Loucy (cell line): ENCODE data around the gene GUCY1A2.

ENCODE experiments used
- H2AFZ ChIP-seq: fragments of 200-600 bp; sonication (generic); 2 replicates; pipeline ENCODE4 v1.6.0; 2016; ENCODE audit warnings: antibody characterized with exemption, mild to moderate bottlenecking, low read length, moderate library complexity
- H3F3A ChIP-seq: fragments of 200-600 bp; 2 replicates; pipeline ENCODE4 v1.6.0; 2016; ENCODE audit warnings: antibody characterized with exemption, low read depth, mild to moderate bottlenecking
- H3K27me3 ChIP-seq: fragments of 200-600 bp; sonication (generic); 2 replicates; pipeline ENCODE4 v1.6.1; 2014; ENCODE audit warnings: low read length, mild to moderate bottlenecking; ENCODE audit not compliant: insufficient read depth, poor library complexity, severe bottlenecking
- H3K36me3 ChIP-seq: fragments of 200-600 bp; sonication (generic); 2 replicates; pipeline ENCODE4 v1.6.1; 2016; ENCODE audit warnings: low read length; ENCODE audit not compliant: insufficient read depth
- H3K4me1 ChIP-seq: fragments of 200-600 bp; sonication (generic); 2 replicates; pipeline ENCODE4 v1.5.1; 2014; ENCODE audit warnings: low read length, mild to moderate bottlenecking; ENCODE audit not compliant: insufficient read depth, poor library complexity, severe bottlenecking
- H3K4me2 ChIP-seq: fragments of 200-600 bp; sonication (generic); 2 replicates; pipeline ENCODE4 v1.6.0; 2014; ENCODE audit warnings: antibody characterized with exemption, low read length, low read depth, mild to moderate bottlenecking; ENCODE audit not compliant: poor library complexity, severe bottlenecking
- H3K4me3 ChIP-seq: fragments of 200-600 bp; sonication (generic); 2 replicates; pipeline ENCODE4 v1.5.1; 2014; ENCODE audit warnings: low read length, mild to moderate bottlenecking, mixed read lengths; ENCODE audit not compliant: poor library complexity, severe bottlenecking
- H3K79me2 ChIP-seq: fragments of 200-600 bp; sonication (generic); 2 replicates; pipeline ENCODE4 v1.6.1; 2014; ENCODE audit warnings: low read length; ENCODE audit not compliant: insufficient read depth
- H3K9ac ChIP-seq: fragments of 200-600 bp; sonication (generic); 2 replicates; pipeline ENCODE4 v1.6.0; 2014; ENCODE audit warnings: mild to moderate bottlenecking, low read depth, low read length, moderate library complexity; ENCODE audit not compliant: poor library complexity, severe bottlenecking
- H3K9me2 ChIP-seq: fragments of 200-600 bp; sonication (generic); replicated peaks from 2 replicates; pipeline ENCODE4 v1.6.1; 2016; ENCODE audit warnings: low read depth, low read length, mixed read lengths
- H3K9me3 ChIP-seq: fragments of 200-600 bp; sonication (generic); 2 replicates; pipeline ENCODE4 v1.6.1; 2014; ENCODE audit warnings: mild to moderate bottlenecking, antibody characterized with exemption, low read length, low read depth; ENCODE audit not compliant: insufficient read depth
- H4K20me1 ChIP-seq: fragments of 200-600 bp; sonication (generic); 2 replicates; pipeline ENCODE4 v1.6.0; 2014; ENCODE audit warnings: antibody characterized with exemption, low read length, mild to moderate bottlenecking; ENCODE audit not compliant: insufficient read depth, poor library complexity, severe bottlenecking
- CTCF ChIP-seq: fragments of 200-600 bp; sonication (generic); conservative IDR thresholded peaks from 2 replicates; pipeline ENCODE4 v1.5.1; 2014; ENCODE audit warnings: mild to moderate bottlenecking, antibody characterized with exemption, low read length
- EZH2phosphoT487 ChIP-seq: fragments of 200-600 bp; IDR thresholded peaks from 2 replicates; pipeline ENCODE4 v1.6.1; 2018; ENCODE audit warnings: antibody characterized with exemption, mild to moderate bottlenecking, moderate library complexity, borderline replicate concordance

The GUCY1A2 gene

DNA sequence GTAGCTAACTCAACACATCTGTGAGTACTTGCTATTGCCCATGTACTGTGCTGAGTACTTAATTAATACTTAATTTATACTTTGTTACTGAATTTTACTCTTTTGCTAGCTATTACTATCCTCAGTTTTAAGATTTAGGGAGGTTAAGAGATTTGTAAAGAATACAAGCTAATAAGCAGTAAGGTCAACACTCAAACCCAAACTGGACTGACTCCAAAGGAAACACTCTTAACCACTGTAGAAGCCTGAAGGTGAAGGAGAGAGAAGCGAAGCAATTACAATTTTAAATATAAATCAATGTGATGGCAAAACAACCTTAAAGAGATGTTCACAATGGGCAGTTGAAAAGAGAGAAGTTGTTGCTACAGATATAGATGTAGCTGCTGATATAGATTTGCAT, 204.5 kb downstream of the GUCY1A2 start:
- Histone ChIP-seq H3K9me2 (no peaks in the 10 kb centered on the region), H3K36me3 (no peaks in the 10 kb centered on the region), H2AFZ (no peak overlapping the region), H3F3A (no peaks in the 10 kb centered on the region), H3K4me3 (no peak overlapping the region), H3K79me2 (no peaks in the 10 kb centered on the region), H3K4me1 (no peaks in the 10 kb centered on the region), H3K27me3 (no peaks in the 10 kb centered on the region), H3K9me3 (no peaks in the 10 kb centered on the region; the same call in 1 of the 2 replicates), H3K9ac (no peak overlapping the region), H4K20me1 (no peaks in the 10 kb centered on the region), H3K4me2 (no peak overlapping the region)
- no peak for TF ChIP-seq CTCF
- no peak for TF ChIP-seq EZH2phosphoT487

DNA sequence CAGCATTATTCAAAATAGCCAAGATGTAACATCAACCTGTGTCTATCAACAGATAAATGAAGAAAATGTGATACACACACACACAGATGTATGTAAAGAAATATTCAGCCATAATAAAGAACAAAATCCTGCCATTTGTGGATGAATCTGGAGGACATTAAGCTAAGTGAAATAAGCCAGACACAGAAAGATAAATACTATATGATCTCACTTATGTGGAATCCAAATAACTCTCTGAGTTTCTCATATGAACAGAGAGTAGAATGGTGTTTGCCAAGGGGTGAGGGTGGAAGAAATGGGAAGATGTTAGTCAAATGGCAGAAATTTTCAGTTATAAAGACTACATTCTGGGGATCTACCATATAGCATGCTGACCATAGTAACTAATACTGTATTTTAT, 224.2 kb downstream of the GUCY1A2 start:
- no peaks in the 10 kb centered on the region for H3F3A ChIP-seq
- no peaks in the 10 kb centered on the region for H4K20me1 ChIP-seq
- H3K9me3 ChIP-seq = no peaks in the 10 kb centered on the region
- TF ChIP-seq CTCF (no peak), EZH2phosphoT487 (no peak)
- no peak overlapping the region for H2AFZ ChIP-seq
- H3K36me3 ChIP-seq = no peaks in the 10 kb centered on the region
- H3K79me2 ChIP-seq = no peaks in the 10 kb centered on the region
- no peak overlapping the region for H3K4me3 ChIP-seq
- H3K9ac ChIP-seq = no peak overlapping the region
- no peaks in the 10 kb centered on the region for H3K9me2 ChIP-seq
- no peaks in the 10 kb centered on the region for H3K27me3 ChIP-seq
- no peaks in the 10 kb centered on the region for H3K4me1 ChIP-seq
- no peak overlapping the region for H3K4me2 ChIP-seq

- Histone ChIP-seq H3K9ac (no peak overlapping the region), H3K9me2 (no peaks in the 10 kb centered on the region), H3K4me2 (no peak overlapping the region), H3F3A (no peaks in the 10 kb centered on the region), H2AFZ (no peak overlapping the region), H3K4me1 (no peaks in the 10 kb centered on the region), H3K9me3 (no peaks in the 10 kb centered on the region), H4K20me1 (no peaks in the 10 kb centered on the region), H3K36me3 (no peaks in the 10 kb centered on the region), H3K27me3 (no peaks in the 10 kb centered on the region), H3K79me2 (no peaks in the 10 kb centered on the region), H3K4me3 (no peak overlapping the region)
- TF ChIP-seq CTCF = no peak
- TF ChIP-seq EZH2phosphoT487 = no peak
Observed at GRCh38 chr11:106789406-106789805, 228.9 kb downstream of the GUCY1A2 start.
